IMR-90 (cell line): ENCODE measurements around the gene EEF1AKMT2. TPM values are rescaled to one million over a fixed set of nuclear protein-coding genes. Genes with fewer than 3 reads are reported as not detected.

Experiments used
- ATAC-seq: fragments of 200-7000 bp; cut with Tn5 transposase; 2 replicates; pipeline ENCODE4 v1.9.1; 2020; ENCODE audit warnings: low read depth, mild to moderate bottlenecking, moderate library complexity
- BruUV-seq: library from RNA; stranded (reverse); fragments of 400-500 nt; replicated peaks from 2 replicates; lab custom pipeline; 2021; lab: Mats Ljungman, UMichigan
- CTCF ChIA-PET: fragments of 300-600 bp; formaldehyde crosslinking; extraction: SDS; loops from one replicate; lab custom pipeline; 2021; ENCODE audit warnings: antibody characterized with exemption; lab: Yijun Ruan, JAX
- POLR2A ChIA-PET: fragments of 300-600 bp; sonication (Branson Sonifier 250); formaldehyde crosslinking; loops from one replicate; lab custom pipeline; 2022; ENCODE audit warnings: antibody characterized with exemption; ENCODE audit not compliant: unreplicated experiment; lab: Charles Lee
- DNase-seq: peaks from one replicate; pipeline ENCODE4 v3.0.0; 2013
- H2AFZ ChIP-seq: replicated peaks from 2 replicates; pipeline ENCODE3; 2013; ENCODE audit warnings: low read length, mild to moderate bottlenecking; ENCODE audit not compliant: poor library complexity
- H2AK5ac ChIP-seq: 2 replicates; pipeline ENCODE4 v1.6.1; 2013; ENCODE audit warnings: low read depth, low read length, inconsistent platforms
- H2AK9ac ChIP-seq: replicated peaks from 2 replicates; pipeline ENCODE3; 2013; ENCODE audit warnings: mild to moderate bottlenecking, low read depth, low read length, moderate library complexity; ENCODE audit not compliant: poor library complexity
- H2BK120ac ChIP-seq: 2 replicates; pipeline ENCODE4 v1.6.1; 2013; ENCODE audit warnings: low read depth, low read length, inconsistent platforms
- H2BK15ac ChIP-seq: 3 replicates; pipeline ENCODE4 v1.6.1; 2013; ENCODE audit warnings: low read depth, low read length, inconsistent platforms
- H2BK20ac ChIP-seq: 2 replicates; pipeline ENCODE4 v1.6.1; 2013; ENCODE audit warnings: low read depth, mild to moderate bottlenecking, inconsistent platforms, low read length, moderate library complexity
- H2BK5ac ChIP-seq: 2 replicates; pipeline ENCODE4 v1.6.1; 2013; ENCODE audit warnings: mild to moderate bottlenecking, low read depth, low read length, inconsistent platforms; ENCODE audit not compliant: poor library complexity, severe bottlenecking
- H3K14ac ChIP-seq: replicated peaks from 2 replicates; pipeline ENCODE4 v1.6.1; 2013; ENCODE audit warnings: low read depth, low read length, inconsistent platforms
- H3K18ac ChIP-seq: 2 replicates; pipeline ENCODE4 v1.6.1; 2013; ENCODE audit warnings: low read depth, low read length, control low read depth
- H3K23ac ChIP-seq: 2 replicates; pipeline ENCODE4 v1.6.1; 2013; ENCODE audit warnings: low read depth, low read length, inconsistent platforms
- H3K27ac ChIP-seq: 2 replicates; pipeline ENCODE4 v1.5.1; 2013; ENCODE audit warnings: mild to moderate bottlenecking, control low read depth, low read length; ENCODE audit not compliant: insufficient read depth
- H3K27me3 ChIP-seq: 2 replicates; pipeline ENCODE4 v1.6.1; 2013; ENCODE audit warnings: low read length; ENCODE audit not compliant: control insufficient read depth, insufficient read depth
- H3K36me3 ChIP-seq: 2 replicates; pipeline ENCODE4 v1.6.1; 2013; ENCODE audit warnings: low read length, mixed read lengths; ENCODE audit not compliant: control insufficient read depth, insufficient read depth
- H3K4ac ChIP-seq: 2 replicates; pipeline ENCODE4 v1.6.1; 2013; ENCODE audit warnings: low read depth, low read length, inconsistent platforms
- H3K4me1 ChIP-seq: 2 replicates; pipeline ENCODE4 v1.6.1; 2013; ENCODE audit warnings: low read length, mixed read lengths; ENCODE audit not compliant: control insufficient read depth, insufficient read depth
- H3K4me2 ChIP-seq: 2 replicates; pipeline ENCODE4 v1.6.1; 2013; ENCODE audit warnings: low read depth, mild to moderate bottlenecking, control low read depth, low read length, moderate library complexity
- H3K4me3 ChIP-seq: 2 replicates; pipeline ENCODE4 v1.5.1; 2013; ENCODE audit warnings: low read depth, mild to moderate bottlenecking, control low read depth, low read length, moderate library complexity; ENCODE audit not compliant: insufficient read depth
- H3K56ac ChIP-seq: 2 replicates; pipeline ENCODE4 v1.6.1; 2013; ENCODE audit warnings: low read length, inconsistent platforms; ENCODE audit not compliant: insufficient read depth; ENCODE audit errors: extremely low read depth
- H3K79me1 ChIP-seq, 2 experiments: 2 replicates each; pipeline ENCODE4 v1.6.1; 2013; ENCODE audit warnings: low read length in 2 of 2, inconsistent platforms in 1 of 2, low read depth in 1 of 2
- H3K9ac ChIP-seq: 2 replicates; pipeline ENCODE4 v1.6.1; 2013; ENCODE audit warnings: low read depth, low read length, control low read depth
- H3K9me1 ChIP-seq: 2 replicates; pipeline ENCODE4 v1.6.1; 2013; ENCODE audit warnings: low read length, inconsistent platforms; ENCODE audit not compliant: insufficient read depth
- H3K9me3 ChIP-seq: 2 replicates; pipeline ENCODE4 v1.6.1; 2013; ENCODE audit warnings: low read length; ENCODE audit not compliant: control insufficient read depth, insufficient read depth
- H4K20me1 ChIP-seq: 2 replicates; pipeline ENCODE4 v1.6.1; 2013; ENCODE audit warnings: low read length, inconsistent platforms; ENCODE audit not compliant: insufficient read depth
- H4K5ac ChIP-seq: 2 replicates; pipeline ENCODE4 v1.6.1; 2013; ENCODE audit warnings: mild to moderate bottlenecking, low read depth, low read length, control low read depth
- H4K8ac ChIP-seq, 2 experiments: 2 replicates each; pipeline ENCODE4 v1.6.1; 2013; ENCODE audit warnings: low read depth in 2 of 2, low read length in 2 of 2, control low read depth in 1 of 2, inconsistent platforms in 1 of 2
- H4K91ac ChIP-seq: 2 replicates; pipeline ENCODE4 v1.6.1; 2013; ENCODE audit warnings: low read depth, low read length, inconsistent platforms; ENCODE audit not compliant: insufficient read depth
- BHLHE40 ChIP-seq: fragments of 150-350 bp; IDR thresholded peaks from 2 replicates; pipeline ENCODE4 v1.6.1; 2016; ENCODE audit warnings: mild to moderate bottlenecking, low read depth, low read length
- CEBPB ChIP-seq: IDR thresholded peaks from 2 replicates; pipeline ENCODE4 v1.6.1; 2012; ENCODE audit warnings: low read depth, low read length, improper control_type of control experiment
- CHD1 ChIP-seq: IDR thresholded peaks from 2 replicates; pipeline ENCODE4 v1.6.1; 2012; ENCODE audit warnings: low read depth, low read length, improper control_type of control experiment
- FOS ChIP-seq: fragments of 150-350 bp; IDR thresholded peaks from 2 replicates; pipeline ENCODE4 v1.6.1; 2016; ENCODE audit warnings: low read depth, low read length
- MAFK ChIP-seq: IDR thresholded peaks from 2 replicates; pipeline ENCODE4 v1.6.1; 2012; ENCODE audit warnings: low read depth, low read length, improper control_type of control experiment
- MXI1 ChIP-seq: IDR thresholded peaks from 2 replicates; pipeline ENCODE4 v1.6.1; 2012; ENCODE audit warnings: low read depth, mild to moderate bottlenecking, low read length, moderate library complexity, borderline replicate concordance
- NFE2L2 ChIP-seq: fragments of 150-350 bp; IDR thresholded peaks from 2 replicates; pipeline ENCODE4 v1.6.1; 2016; ENCODE audit warnings: low read depth, mild to moderate bottlenecking, low read length
- POLR2A ChIP-seq: IDR thresholded peaks from 2 replicates; pipeline ENCODE4 v1.6.1; 2012; ENCODE audit warnings: mild to moderate bottlenecking, low read depth, low read length
- RAD21 ChIP-seq: IDR thresholded peaks from 2 replicates; pipeline ENCODE4 v1.6.1; 2012; ENCODE audit warnings: low read length, improper control_type of control experiment
- RCOR1 ChIP-seq: IDR thresholded peaks from 2 replicates; pipeline ENCODE4 v1.6.1; 2012; ENCODE audit warnings: mild to moderate bottlenecking, low read length, improper control_type of control experiment; ENCODE audit not compliant: insufficient replicate concordance
- RFX5 ChIP-seq: IDR thresholded peaks from 2 replicates; pipeline ENCODE4 v1.8.0; 2012; ENCODE audit warnings: low read depth, mild to moderate bottlenecking, low read length, moderate library complexity
- WGBS, 2 experiments: methylation state at CpG; one replicate each; pipeline versions ENCODE4 v1.1.5 to v1.1.7; 2013; ENCODE audit warnings: missing lambda C conversion rate in 2 of 2; ENCODE audit not compliant: insufficient read length in 1 of 2; ENCODE audit errors: extremely low coverage in 2 of 2; 5-methylcytosine and 5-hydroxymethylcytosine counted together
- dilution Hi-C: fragments of 300-500 bp; cut with HindIII; formaldehyde crosslinking; loops from one replicate; pipeline ENCODE4 v1.14.3; 2018; ENCODE audit warnings: low sequenced_read_pairs; ENCODE audit not compliant: unreplicated experiment
- in situ Hi-C: fragments of 300-500 bp; cut with MboI; formaldehyde crosslinking; loops from 3 replicates; pipeline ENCODE4 v1.14.3; 2019; ENCODE audit warnings: low sequenced_read_pairs, inconsistent platforms, mixed read lengths
- intact Hi-C: fragments of 100-400 bp; cut with micrococcal nuclease; formaldehyde crosslinking; loops from 2 replicates; pipeline ENCODE4 v1.10.0; 2022
- polyA plus RNA-seq, 3 experiments: library from polyadenylated mRNA; depleted of rRNA; stranded (reverse); fragments of >200 nt; gene quantifications; 2 replicates each; pipeline ENCODE4 v1.2.3, GENCODE V29; 2012; ENCODE audit warnings: low replicate concordance in 1 of 3
- total RNA-seq: library from RNA; depleted of rRNA; stranded (reverse); fragments of >200 nt; gene quantifications from 2 replicates; pipeline ENCODE4 v1.2.3, GENCODE V29; 2012
- TF ChIP-seq, protein P1 (sequence below): conservative IDR thresholded peaks from 2 replicates; pipeline ENCODE4 v1.5.1; 2012; ENCODE audit warnings: mild to moderate bottlenecking, low read depth, low read length, improper control_type of control experiment
- TF ChIP-seq, protein P2 (sequence below): fragments of 150-350 bp; IDR thresholded peaks from 2 replicates; pipeline ENCODE4 v1.6.1; 2017; ENCODE audit warnings: mild to moderate bottlenecking, antibody characterized with exemption, low read length, low read depth

The EEF1AKMT2 gene
- total and polyA plus RNA-seq, 2 of the 4 experiments (the other 2 are of a cell fraction): 9.7 to 12.7 TPM

DNA sequence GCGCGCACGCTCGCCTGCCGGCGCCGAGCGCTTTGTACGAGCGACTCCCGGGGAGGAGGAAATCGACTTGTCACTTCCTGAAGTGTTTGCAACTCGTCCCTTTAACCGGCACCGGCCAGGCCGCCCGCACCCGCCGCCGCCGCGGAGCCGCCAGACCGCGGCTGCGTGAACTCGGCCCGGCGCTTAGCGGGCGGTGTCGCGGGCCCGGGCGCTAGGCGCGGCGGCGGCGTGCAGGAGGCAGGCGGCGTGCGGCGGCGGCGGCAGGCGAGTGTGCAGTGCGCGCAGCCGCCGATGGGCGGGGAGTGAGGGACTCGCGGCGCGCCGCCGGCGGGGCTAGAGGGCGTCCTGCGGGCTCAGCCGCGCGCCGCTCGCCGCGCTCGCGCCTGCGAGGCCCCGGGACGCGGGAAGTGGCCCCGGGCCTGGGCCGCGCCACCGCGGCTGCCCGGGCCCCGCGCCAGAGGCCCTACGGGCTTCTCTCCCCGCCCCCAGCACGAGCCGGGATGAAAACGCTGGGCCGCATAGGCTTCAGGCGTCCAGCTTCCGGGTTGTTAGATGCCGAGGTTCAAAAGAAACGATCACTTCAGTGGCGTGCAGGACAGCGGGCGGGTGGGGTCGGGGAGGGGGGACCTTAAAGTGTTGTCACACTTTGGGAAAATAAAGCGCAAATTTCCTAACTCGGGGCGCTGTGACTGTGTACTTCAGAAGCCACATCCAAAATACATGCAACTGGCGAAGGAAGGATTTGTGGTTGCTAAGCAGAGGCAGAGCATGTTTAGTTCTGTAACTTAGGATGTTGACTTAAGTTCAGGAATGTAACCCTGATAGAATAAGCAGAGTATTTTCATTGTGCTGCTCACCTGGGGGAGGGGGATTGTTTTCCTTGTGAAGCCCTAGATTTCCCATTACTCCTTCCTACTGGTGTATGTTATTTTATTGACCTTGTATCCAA, 47.3 kb downstream of the EEF1AKMT2 start, which contains the start of gene FAM53B:
FAM53B (minus strand) TSS at position 277 of the 949 bp plus-strand sequence. CDS start 37,665 bp downstream, outside the sequence.
- H3K9me1 ChIP-seq: no peaks in the 10 kb centered on the region
- ChIA-PET CTCF (interaction anchor here (0.9 kb wide), 1 partner anchor 204 kb away, joined by 3 read pairs; no protein-coding TSS in a partner anchor), POLR2A (no interaction called here)
- peak within 1 kb of the TSS; percentile 64 for H3K4ac ChIP-seq
- H3K27me3 ChIP-seq: no peaks in the 10 kb centered on the region
- peak within 1 kb of the TSS; percentile 14; the same call in 1 of the 2 replicates for H2BK20ac ChIP-seq
- H4K8ac ChIP-seq: peak within 1 kb of the TSS; percentile 3 to 76; a peak in 1 of 4 replicates
- DNase-seq (peak; percentile 72), ATAC-seq (peak; percentile 84)
- peak within 1 kb of the TSS; percentile 82 for H3K4me2 ChIP-seq
- H3K27ac ChIP-seq: peak within 1 kb of the TSS; percentile 46
- H2AK9ac ChIP-seq: peak within 1 kb of the TSS; percentile 31
- H4K91ac ChIP-seq: no peak within 1 kb of the TSS
- peaks cover 11% of the 10 kb centered on the region for H3K4me1 ChIP-seq
- H4K20me1 ChIP-seq: peaks cover 16% of the 10 kb centered on the region
- intact Hi-C loops: loop anchor here (2.0 to 5.0 kb wide), 6 partner anchors 42 to 752 kb away; partner anchors contain the start of gene EEF1AKMT2
- no TSS peak for BruUV-seq
- H2BK15ac ChIP-seq: no peak within 1 kb of the TSS
- peaks cover 0 to 35% of the 10 kb centered on the region in 2 experiments for H3K79me1 ChIP-seq
- H2AFZ ChIP-seq: peak within 1 kb of the TSS; percentile 92
- H2AK5ac ChIP-seq: no peak within 1 kb of the TSS
- 0 out of 2 replicates have a peak within 1 kb of the TSS, but pooled peaks have one; percentile 22 for H3K56ac ChIP-seq
- dilution Hi-C loops: no loop called here
- H2BK5ac ChIP-seq: peak within 1 kb of the TSS; percentile 32
- peaks cover 2% of the 10 kb centered on the region for H3K36me3 ChIP-seq
- H3K23ac ChIP-seq: peak within 1 kb of the TSS; percentile 84
- WGBS, 2 experiments: 0% methylated on average over 53 of the region's 100 CpGs; no CpG with 5 or more reads in 1 of the 2 experiments
- peak within 1 kb of the TSS; percentile 84 for H3K14ac ChIP-seq
- peak within 1 kb of the TSS; percentile 82 for H3K4me3 ChIP-seq
- H3K9ac ChIP-seq: peak within 1 kb of the TSS; percentile 72
- H3K18ac ChIP-seq: no peak within 1 kb of the TSS; the same call in 1 of the 2 replicates
- H3K9me3 ChIP-seq: no peaks in the 10 kb centered on the region
- no peak within 1 kb of the TSS for H2BK120ac ChIP-seq
- H4K5ac ChIP-seq: no peak within 1 kb of the TSS
- in situ Hi-C loops: loop anchor here (5.0 kb wide), 1 partner anchor 207 kb away; no protein-coding TSS in a partner anchor
- TF ChIP-seq RFX5 (no peak), MAFK (no peak), CHD1 (no peak), CEBPB (no peak), MXI1 (peak; percentile 25; the same call in 1 of the 2 replicates), FOS (no peak), RCOR1 (no peak), BHLHE40 (peak; percentile 54; the same call in 1 of the 2 replicates), POLR2A (no peak), NFE2L2 (no peak), RAD21 (no peak)
- TF ChIP-seq, protein P1, sequence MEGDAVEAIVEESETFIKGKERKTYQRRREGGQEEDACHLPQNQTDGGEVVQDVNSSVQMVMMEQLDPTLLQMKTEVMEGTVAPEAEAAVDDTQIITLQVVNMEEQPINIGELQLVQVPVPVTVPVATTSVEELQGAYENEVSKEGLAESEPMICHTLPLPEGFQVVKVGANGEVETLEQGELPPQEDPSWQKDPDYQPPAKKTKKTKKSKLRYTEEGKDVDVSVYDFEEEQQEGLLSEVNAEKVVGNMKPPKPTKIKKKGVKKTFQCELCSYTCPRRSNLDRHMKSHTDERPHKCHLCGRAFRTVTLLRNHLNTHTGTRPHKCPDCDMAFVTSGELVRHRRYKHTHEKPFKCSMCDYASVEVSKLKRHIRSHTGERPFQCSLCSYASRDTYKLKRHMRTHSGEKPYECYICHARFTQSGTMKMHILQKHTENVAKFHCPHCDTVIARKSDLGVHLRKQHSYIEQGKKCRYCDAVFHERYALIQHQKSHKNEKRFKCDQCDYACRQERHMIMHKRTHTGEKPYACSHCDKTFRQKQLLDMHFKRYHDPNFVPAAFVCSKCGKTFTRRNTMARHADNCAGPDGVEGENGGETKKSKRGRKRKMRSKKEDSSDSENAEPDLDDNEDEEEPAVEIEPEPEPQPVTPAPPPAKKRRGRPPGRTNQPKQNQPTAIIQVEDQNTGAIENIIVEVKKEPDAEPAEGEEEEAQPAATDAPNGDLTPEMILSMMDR: 0 out of 2 replicates have a peak, but pooled peaks have one; percentile 14
- TF ChIP-seq, protein P2, sequence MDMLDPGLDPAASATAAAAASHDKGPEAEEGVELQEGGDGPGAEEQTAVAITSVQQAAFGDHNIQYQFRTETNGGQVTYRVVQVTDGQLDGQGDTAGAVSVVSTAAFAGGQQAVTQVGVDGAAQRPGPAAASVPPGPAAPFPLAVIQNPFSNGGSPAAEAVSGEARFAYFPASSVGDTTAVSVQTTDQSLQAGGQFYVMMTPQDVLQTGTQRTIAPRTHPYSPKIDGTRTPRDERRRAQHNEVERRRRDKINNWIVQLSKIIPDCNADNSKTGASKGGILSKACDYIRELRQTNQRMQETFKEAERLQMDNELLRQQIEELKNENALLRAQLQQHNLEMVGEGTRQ: no peak
